Panc1 (cell line): ENCODE data around the gene DHRS12. TPM values are rescaled to one million over a fixed set of nuclear protein-coding genes. Genes with fewer than 3 reads are reported as not detected.
"Not testable (repeated sequence)": the region's sequence is repeated elsewhere in the genome, so short reads cannot be mapped to it uniquely, and the experiment has no call there.

Source experiments
- ATAC-seq: fragments of 200-7000 bp; cut with Tn5 transposase; 2 replicates; pipeline ENCODE4 v1.9.1; 2020; ENCODE audit warnings: mild to moderate bottlenecking, moderate library complexity
- BruUV-seq: library from RNA; stranded (reverse); fragments of 400-500 nt; replicated peaks from 2 replicates; lab custom pipeline; 2021; lab: Mats Ljungman, UMichigan
- CTCF ChIA-PET: fragments of 300-600 bp; sonication (Branson Sonifier 250); formaldehyde crosslinking; loops from one replicate; lab custom pipeline; 2022; ENCODE audit warnings: antibody characterized with exemption; lab: Charles Lee
- POLR2A ChIA-PET: fragments of 300-600 bp; sonication (Branson Sonifier 250); formaldehyde crosslinking; loops from one replicate; lab custom pipeline; 2022; ENCODE audit warnings: antibody characterized with exemption; lab: Charles Lee
- DNase-seq: peaks from one replicate; pipeline ENCODE4 v3.0.0-alpha.2; 2010; ENCODE audit warnings: low read depth, low spot score
- H3K27ac ChIP-seq: 2 replicates; pipeline ENCODE4 v1.5.1; 2011; ENCODE audit warnings: mild to moderate bottlenecking, low read length, inconsistent platforms
- H3K27me3 ChIP-seq: fragments of 200-500 bp; sonication (Bioruptor generic); 2 replicates; pipeline ENCODE4 v1.6.0; 2014; ENCODE audit warnings: low read length, inconsistent platforms; ENCODE audit not compliant: control insufficient read depth, insufficient read depth
- H3K36me3 ChIP-seq: fragments of 200-500 bp; sonication (Bioruptor generic); 2 replicates; pipeline ENCODE4 v1.5.1; 2014; ENCODE audit warnings: inconsistent platforms, mild to moderate bottlenecking, low read length, moderate library complexity; ENCODE audit not compliant: control insufficient read depth, insufficient read depth
- H3K4me1 ChIP-seq: 2 replicates; pipeline ENCODE4 v1.5.1; 2011; ENCODE audit warnings: inconsistent platforms, mild to moderate bottlenecking, low read length, moderate library complexity; ENCODE audit not compliant: control insufficient read depth, insufficient read depth
- H3K4me3 ChIP-seq, 2 experiments: 2 replicates each; pipeline ENCODE4 v1.5.1; 2011 to 2012; ENCODE audit warnings: low read depth in 2 of 2, low read length in 2 of 2, mild to moderate bottlenecking in 2 of 2, inconsistent platforms in 1 of 2, moderate library complexity in 1 of 2
- H3K9me3 ChIP-seq: fragments of 200-500 bp; sonication (Bioruptor generic); 2 replicates; pipeline ENCODE4 v1.5.1; 2014; ENCODE audit warnings: low read depth, mild to moderate bottlenecking, inconsistent platforms, low read length, moderate library complexity; ENCODE audit not compliant: control insufficient read depth, insufficient read depth
- POLR2AphosphoS5 ChIP-seq: IDR thresholded peaks from 2 replicates; pipeline ENCODE4 v1.6.1; 2012; ENCODE audit warnings: mild to moderate bottlenecking, low read depth, low read length, moderate library complexity
- REST ChIP-seq, 2 experiments: IDR thresholded peaks; 2 replicates each; pipeline ENCODE4 v1.6.1; 2011 to 2012; ENCODE audit warnings: low read depth in 2 of 2, control low read depth in 1 of 2, low read length in 1 of 2, mild to moderate bottlenecking in 1 of 2, moderate library complexity in 1 of 2; ENCODE audit not compliant: insufficient read depth in 1 of 2
- SIN3A ChIP-seq: IDR thresholded peaks from 2 replicates; pipeline ENCODE4 v1.6.1; 2012; ENCODE audit warnings: low read depth, mild to moderate bottlenecking, low read length, moderate library complexity, borderline replicate concordance; ENCODE audit not compliant: insufficient read depth
- TCF7L2 ChIP-seq: IDR thresholded peaks from 2 replicates; pipeline ENCODE4 v1.6.1; 2011; ENCODE audit warnings: mild to moderate bottlenecking, low read depth, low read length, inconsistent platforms
- in situ Hi-C: cut with HindIII; loops from 2 replicates; pipeline ENCODE4 v1.10.0; 2016; ENCODE audit warnings: low sequenced_read_pairs, low pct_unique_long_range_greater_than_20kb
- intact Hi-C: fragments of 100-400 bp; cut with micrococcal nuclease; formaldehyde crosslinking; loops from one replicate; pipeline ENCODE4 v1.10.0; 2022; ENCODE audit not compliant: unreplicated experiment
- total RNA-seq: library from RNA; stranded (reverse); gene quantifications from one replicate; pipeline ENCODE4 v1.2.1, GENCODE V29; 2021; ENCODE audit not compliant: unreplicated experiment
- TF ChIP-seq, protein P1 (sequence below): fragments of 450-650 bp; IDR thresholded peaks from 2 replicates; pipeline ENCODE4 v1.5.1; 2017; ENCODE audit warnings: mild to moderate bottlenecking

Gene DHRS12
- total RNA-seq, 1 experiment from 2014 or later: 10.7 TPM

- H3K27ac ChIP-seq: no peak overlapping the region
- intact Hi-C loops (loop anchor here (10.0 kb wide), 1 partner anchor 379 kb away; no protein-coding TSS in a partner anchor), in situ Hi-C loops (no loop called here)
- H3K36me3 ChIP-seq: no peaks in the 10 kb centered on the region
- no peak overlapping the region for H3K4me3 ChIP-seq
- no peaks in the 10 kb centered on the region for H3K4me1 ChIP-seq
- DNase-seq (no peak), ATAC-seq (no peak)
- no TSS peak for BruUV-seq
- H3K9me3 ChIP-seq: no peaks in the 10 kb centered on the region
- ChIA-PET POLR2A (interaction anchor here (0.7 kb wide), 1 partner anchor 22 kb away, joined by 5 read pairs; no protein-coding TSS in a partner anchor), CTCF (interaction anchor here (0.6 to 0.7 kb wide), 2 partner anchors 55 to 95 kb away, joined by 4 to 6 read pairs; no protein-coding TSS in a partner anchor)
- no peak for TF ChIP-seq TCF7L2
- TF ChIP-seq, protein P1, sequence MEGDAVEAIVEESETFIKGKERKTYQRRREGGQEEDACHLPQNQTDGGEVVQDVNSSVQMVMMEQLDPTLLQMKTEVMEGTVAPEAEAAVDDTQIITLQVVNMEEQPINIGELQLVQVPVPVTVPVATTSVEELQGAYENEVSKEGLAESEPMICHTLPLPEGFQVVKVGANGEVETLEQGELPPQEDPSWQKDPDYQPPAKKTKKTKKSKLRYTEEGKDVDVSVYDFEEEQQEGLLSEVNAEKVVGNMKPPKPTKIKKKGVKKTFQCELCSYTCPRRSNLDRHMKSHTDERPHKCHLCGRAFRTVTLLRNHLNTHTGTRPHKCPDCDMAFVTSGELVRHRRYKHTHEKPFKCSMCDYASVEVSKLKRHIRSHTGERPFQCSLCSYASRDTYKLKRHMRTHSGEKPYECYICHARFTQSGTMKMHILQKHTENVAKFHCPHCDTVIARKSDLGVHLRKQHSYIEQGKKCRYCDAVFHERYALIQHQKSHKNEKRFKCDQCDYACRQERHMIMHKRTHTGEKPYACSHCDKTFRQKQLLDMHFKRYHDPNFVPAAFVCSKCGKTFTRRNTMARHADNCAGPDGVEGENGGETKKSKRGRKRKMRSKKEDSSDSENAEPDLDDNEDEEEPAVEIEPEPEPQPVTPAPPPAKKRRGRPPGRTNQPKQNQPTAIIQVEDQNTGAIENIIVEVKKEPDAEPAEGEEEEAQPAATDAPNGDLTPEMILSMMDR: no peak
- TF ChIP-seq SIN3A: no peak
- no peak for TF ChIP-seq POLR2AphosphoS5
- no peak for TF ChIP-seq REST (IDR thresholded peaks at IDR 0.05; ENCODE audit: insufficient read depth in 1 of 2, low read depth in 2 of 2, low read length in 1 of 2)
- peaks cover 4% of the 10 kb centered on the region; the same call in 1 of the 2 replicates for H3K27me3 ChIP-seq
Measured at GRCh38 chr13:51825681-51826254, 21.8 kb upstream of the DHRS12 start.

GRCh38 chr13:51825165-51825592, 21.2 kb upstream of the DHRS12 start:
- ATAC-seq (no peak), DNase-seq (no peak)
- CTCF ChIA-PET: interaction anchor here (0.7 kb wide), 1 partner anchor 96 kb away, joined by 4 read pairs; no protein-coding TSS in a partner anchor
- BruUV-seq: no TSS peak
- POLR2A ChIA-PET: interaction anchor here (0.7 kb wide), 1 partner anchor 22 kb away, joined by 5 read pairs; no protein-coding TSS in a partner anchor
- Histone ChIP-seq H3K4me1 (no peaks in the 10 kb centered on the region), H3K27me3 (peaks cover 4% of the 10 kb centered on the region; the same call in 1 of the 2 replicates), H3K4me3 (no peak overlapping the region), H3K9me3 (no peaks in the 10 kb centered on the region), H3K27ac (no peak overlapping the region), H3K36me3 (no peaks in the 10 kb centered on the region)
- intact Hi-C loops (loop anchor here (10.0 kb wide), 1 partner anchor 380 kb away; no protein-coding TSS in a partner anchor), in situ Hi-C loops (no loop called here)
- TF ChIP-seq REST (IDR thresholded peaks at IDR 0.05; ENCODE audit: insufficient read depth in 1 of 2, low read depth in 2 of 2, low read length in 1 of 2) (no peak), TCF7L2 (no peak), SIN3A (no peak), POLR2AphosphoS5 (no peak)
- TF ChIP-seq, protein P1: no peak

DNA sequence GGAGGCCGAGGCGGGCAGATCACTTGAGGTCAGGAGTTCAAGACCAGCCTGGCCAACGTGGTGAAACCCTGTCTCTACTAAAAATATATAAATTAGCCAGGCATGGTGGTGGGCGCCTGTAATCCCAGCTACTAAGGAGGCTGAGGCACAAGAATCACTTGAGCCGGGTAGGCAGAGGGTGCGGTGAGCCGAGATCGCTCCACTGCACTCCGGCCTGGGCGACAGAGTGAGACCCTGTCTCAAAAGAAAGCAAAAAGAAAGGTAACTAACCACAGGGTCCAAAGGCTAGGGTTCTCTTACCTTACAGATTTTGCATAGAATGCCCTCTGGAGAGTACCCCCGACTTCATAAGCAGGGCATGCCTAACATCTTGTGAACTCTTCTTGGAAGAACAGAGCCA, 20.7 kb upstream of the DHRS12 start:
- CTCF ChIA-PET, in situ Hi-C loops: not testable (repeated sequence)

More for the DNA sequence above, 20.7 kb upstream of the DHRS12 start:
- H3K9me3 ChIP-seq, DNase-seq, BruUV-seq, H3K36me3 ChIP-seq, ATAC-seq, H3K4me1 ChIP-seq, H3K27ac ChIP-seq, POLR2A ChIA-PET, H3K4me3 ChIP-seq, H3K27me3 ChIP-seq: not testable (repeated sequence)
- intact Hi-C loops: loop anchor here (10.0 kb wide), 1 partner anchor 380 kb away; no protein-coding TSS in a partner anchor
